Measurements from ENCODE around the gene MLXIP.

Gene MLXIP

GRCh38 chr12:122078141-122079032, at the start of gene MLXIP:
MLXIP (plus strand) TSS chr12:122078756; CDS start chr12:122078854, 98 bp downstream.
- Histone ChIP-seq H3K79me2 (ENCODE audit: insufficient read depth, low read length) (peaks cover 43% of the 10 kb centered on the region), H3K9me3 (ENCODE audit: insufficient read depth, low read length, severe bottlenecking) (no peaks in the 10 kb centered on the region), H3K4me1 (ENCODE audit: insufficient read depth, low read length) (peaks cover 51% of the 10 kb centered on the region), H3K4me2 (ENCODE audit: insufficient read depth, low read length) (peak within 1 kb of the TSS; percentile 90), H4K20me1 (ENCODE audit: insufficient read depth, low read length) (peaks cover 27% of the 10 kb centered on the region; the same call in 1 of the 2 replicates), H2AFZ (ENCODE audit: low read depth, low read length) (peak within 1 kb of the TSS; percentile 96), H3K4me3 (ENCODE audit: low read depth in 1 of 2, low read length in 2 of 2) (peak within 1 kb of the TSS; percentile 66 to 93), H3K27me3 (ENCODE audit: insufficient read depth, low read length, poor library complexity) (no peaks in the 10 kb centered on the region), H3K27ac (ENCODE audit: low read length) (peak within 1 kb of the TSS; percentile 73), H3K9ac (ENCODE audit: low read depth, low read length) (peak within 1 kb of the TSS; percentile 72), H3K36me3 (ENCODE audit: insufficient read depth, low read length) (no peaks in the 10 kb centered on the region; the same call in 1 of the 2 replicates)
- ATAC-seq (ENCODE audit: insufficient read depth, low read depth) (peak; percentile 51), DNase-seq (peak; percentile 89)
- TF ChIP-seq EZH2 (IDR thresholded peaks at IDR 0.05; ENCODE audit: borderline replicate concordance, low read depth, low read length, severe bottlenecking) (no peak), CTCF (IDR thresholded peaks at IDR 0.05; ENCODE audit: borderline replicate concordance, extremely low read depth, low read length, poor library complexity, severe bottlenecking) (no peak)

- peak overlapping the region; percentile 31; the same call in 1 of the 2 replicates for H3K27ac ChIP-seq (ENCODE audit: low read length)
- no peak for ATAC-seq (ENCODE audit: insufficient read depth, low read depth)
- peaks cover 48% of the 10 kb centered on the region for H3K36me3 ChIP-seq (ENCODE audit: insufficient read depth, low read length)
- no peak overlapping the region for H3K4me3 ChIP-seq (ENCODE audit: low read depth in 1 of 2, low read length in 2 of 2)
- peaks cover 32% of the 10 kb centered on the region for H3K4me1 ChIP-seq (ENCODE audit: insufficient read depth, low read length)
- no peak overlapping the region for H3K4me2 ChIP-seq (ENCODE audit: insufficient read depth, low read length)
- no peak for DNase-seq
- no peaks in the 10 kb centered on the region for H3K9me3 ChIP-seq (ENCODE audit: insufficient read depth, low read length, severe bottlenecking)
- peaks cover 79% of the 10 kb centered on the region for H4K20me1 ChIP-seq (ENCODE audit: insufficient read depth, low read length)
- H3K79me2 ChIP-seq (ENCODE audit: insufficient read depth, low read length): peaks cover 100% of the 10 kb centered on the region
- no peak for TF ChIP-seq CTCF (IDR thresholded peaks at IDR 0.05; ENCODE audit: borderline replicate concordance, extremely low read depth, low read length, poor library complexity, severe bottlenecking)
- TF ChIP-seq EZH2 (IDR thresholded peaks at IDR 0.05; ENCODE audit: borderline replicate concordance, low read depth, low read length, severe bottlenecking): no peak
- H3K9ac ChIP-seq (ENCODE audit: low read depth, low read length): no peak overlapping the region
- H2AFZ ChIP-seq (ENCODE audit: low read depth, low read length): no peak overlapping the region
- no peaks in the 10 kb centered on the region for H3K27me3 ChIP-seq (ENCODE audit: insufficient read depth, low read length, poor library complexity)
These were observed 49.5 kb upstream of the MLXIP start for GRCh38 chr12:122028905-122029560.

GRCh38 chr12:122029620-122030423, 48.7 kb upstream of the MLXIP start:
- no peak for ATAC-seq (ENCODE audit: insufficient read depth, low read depth)
- H3K9me3 ChIP-seq (ENCODE audit: insufficient read depth, low read length, severe bottlenecking): no peaks in the 10 kb centered on the region
- no peak overlapping the region for H3K4me2 ChIP-seq (ENCODE audit: insufficient read depth, low read length)
- H4K20me1 ChIP-seq (ENCODE audit: insufficient read depth, low read length): peaks cover 78% of the 10 kb centered on the region
- H3K4me3 ChIP-seq (ENCODE audit: low read depth in 1 of 2, low read length in 2 of 2): no peak overlapping the region
- H3K36me3 ChIP-seq (ENCODE audit: insufficient read depth, low read length): peaks cover 49% of the 10 kb centered on the region
- no peak overlapping the region for H2AFZ ChIP-seq (ENCODE audit: low read depth, low read length)
- H3K27ac ChIP-seq (ENCODE audit: low read length): peak overlapping the region; percentile 31; the same call in 1 of the 2 replicates
- peaks cover 100% of the 10 kb centered on the region for H3K79me2 ChIP-seq (ENCODE audit: insufficient read depth, low read length)
- no peaks in the 10 kb centered on the region for H3K27me3 ChIP-seq (ENCODE audit: insufficient read depth, low read length, poor library complexity)
- no peak for DNase-seq
- H3K4me1 ChIP-seq (ENCODE audit: insufficient read depth, low read length): peaks cover 24% of the 10 kb centered on the region
- no peak overlapping the region for H3K9ac ChIP-seq (ENCODE audit: low read depth, low read length)
- TF ChIP-seq CTCF (IDR thresholded peaks at IDR 0.05; ENCODE audit: borderline replicate concordance, extremely low read depth, low read length, poor library complexity, severe bottlenecking) (no peak), EZH2 (IDR thresholded peaks at IDR 0.05; ENCODE audit: borderline replicate concordance, low read depth, low read length, severe bottlenecking) (no peak)
